Keratinocyte (primary cell): ENCODE results near the gene SLF1. TPM values are rescaled to one million over a fixed set of nuclear protein-coding genes. Genes with fewer than 3 reads are reported as not detected.

Source experiments
- DNase-seq: peaks from one replicate; pipeline ENCODE4 v3.0.0-alpha.2; 2011; ENCODE audit warnings: low read depth, missing footprints, low spot score
- FAIRE-seq: peaks from 2 replicates; lab custom pipeline; 2011; peaks lifted over from hg19 to GRCh38; lab: Jason Lieb, UNC
- H2AFZ ChIP-seq: 2 replicates; pipeline ENCODE4 v1.6.0; 2012; ENCODE audit warnings: low read length, control low read depth, inconsistent platforms; ENCODE audit not compliant: control insufficient read depth
- H3K27ac ChIP-seq: 2 replicates; pipeline ENCODE4 v1.5.1; 2011; ENCODE audit warnings: low read length; ENCODE audit not compliant: control insufficient read depth, insufficient read depth
- H3K27me3 ChIP-seq: 3 replicates; pipeline ENCODE4 v1.6.0; 2011; ENCODE audit warnings: low read length; ENCODE audit not compliant: control insufficient read depth, insufficient read depth; ENCODE audit errors: extremely low read depth
- H3K36me3 ChIP-seq, 2 experiments: 2 replicates in 1 of 2; 3 replicates in 1 of 2; pipeline ENCODE4 v1.5.1; 2011; ENCODE audit warnings: low read length in 2 of 2, mild to moderate bottlenecking in 1 of 2; ENCODE audit not compliant: control insufficient read depth in 2 of 2, insufficient read depth in 2 of 2; ENCODE audit errors: extremely low read depth in 1 of 2
- H3K4me1 ChIP-seq: 3 replicates; pipeline ENCODE4 v1.5.1; 2011; ENCODE audit warnings: low read length; ENCODE audit not compliant: control insufficient read depth, insufficient read depth; ENCODE audit errors: extremely low read depth
- H3K4me2 ChIP-seq: 3 replicates; pipeline ENCODE4 v1.6.0; 2011; ENCODE audit warnings: low read depth, low read length; ENCODE audit not compliant: control insufficient read depth, insufficient read depth; ENCODE audit errors: extremely low read depth
- H3K4me3 ChIP-seq, 3 experiments: fragments of 200-600 bp in 1 of 3; sonication (generic) in 1 of 3; 2 replicates in 2 of 3; 3 replicates in 1 of 3; pipeline ENCODE4 v1.5.1; 2011 to 2016; ENCODE audit warnings: low read length in 3 of 3, mild to moderate bottlenecking in 3 of 3, control low read depth in 2 of 3, inconsistent platforms in 1 of 3, low read depth in 1 of 3, mixed read lengths in 1 of 3, mixed run types in 1 of 3, moderate library complexity in 1 of 3; ENCODE audit not compliant: control insufficient read depth in 2 of 3, insufficient read depth in 2 of 3; ENCODE audit errors: extremely low read depth in 1 of 3
- H3K79me2 ChIP-seq: 2 replicates; pipeline ENCODE4 v1.6.0; 2012; ENCODE audit warnings: low read length; ENCODE audit not compliant: control insufficient read depth, insufficient read depth
- H3K9ac ChIP-seq: 3 replicates; pipeline ENCODE4 v1.6.0; 2011; ENCODE audit warnings: low read length; ENCODE audit not compliant: control insufficient read depth, insufficient read depth; ENCODE audit errors: extremely low read depth
- H3K9me1 ChIP-seq: 3 replicates; pipeline ENCODE4 v1.6.0; 2011; ENCODE audit warnings: low read length; ENCODE audit not compliant: control insufficient read depth, insufficient read depth; ENCODE audit errors: extremely low read depth
- H3K9me3 ChIP-seq: 2 replicates; pipeline ENCODE4 v1.5.1; 2012; ENCODE audit warnings: low read depth, low read length; ENCODE audit not compliant: control insufficient read depth
- H4K20me1 ChIP-seq: 3 replicates; pipeline ENCODE4 v1.6.0; 2011; ENCODE audit warnings: low read length; ENCODE audit not compliant: control insufficient read depth, insufficient read depth; ENCODE audit errors: extremely low read depth
- CTCF ChIP-seq, 3 experiments: IDR thresholded peaks in 1 of 3; conservative IDR thresholded peaks in 1 of 3; optimal IDR thresholded peaks in 1 of 3; 2 replicates in 2 of 3; 3 replicates in 1 of 3; pipeline versions ENCODE3 to v1.5.1; 2011; ENCODE audit warnings: low read length in 3 of 3, mild to moderate bottlenecking in 3 of 3, moderate library complexity in 2 of 3, control low read depth in 1 of 3, inconsistent platforms in 1 of 3; ENCODE audit not compliant: insufficient read depth in 2 of 3; ENCODE audit errors: extremely low read depth in 1 of 3
- EZH2 ChIP-seq: IDR thresholded peaks from one replicate; pipeline ENCODE4 v1.6.1; 2012; ENCODE audit warnings: inconsistent platforms, mild to moderate bottlenecking, low read length, moderate library complexity
- dilution Hi-C: fragments of 300-500 bp; cut with MboI; formaldehyde crosslinking; loops from one replicate; pipeline ENCODE4 v1.7.0; 2020; ENCODE audit warnings: low sequenced_read_pairs; ENCODE audit not compliant: extremely low pct_ligation_motif_present
- polyA plus RNA-seq, 5 experiments: library from polyadenylated mRNA; depleted of rRNA in 3 of 5; stranded (reverse) in 3 of 5; stranded (forward) in 1 of 5; unstranded in 1 of 5; fragments of >200 nt; gene quantifications; 1 replicate in 1 of 5; 2 replicates in 3 of 5; 3 replicates in 1 of 5; pipeline versions ENCODE4 v1.2.1 to v1.2.3, GENCODE V29; 2011 to 2012; ENCODE audit warnings: missing spikeins in 2 of 5, low read depth in 1 of 5, low replicate concordance in 1 of 5

SLF1 gene
- polyA plus RNA-seq, 1 donor (not counting 4 experiments of a cell fraction or from before 2014, with no cell fraction given), result 7.0 TPM

DNA sequence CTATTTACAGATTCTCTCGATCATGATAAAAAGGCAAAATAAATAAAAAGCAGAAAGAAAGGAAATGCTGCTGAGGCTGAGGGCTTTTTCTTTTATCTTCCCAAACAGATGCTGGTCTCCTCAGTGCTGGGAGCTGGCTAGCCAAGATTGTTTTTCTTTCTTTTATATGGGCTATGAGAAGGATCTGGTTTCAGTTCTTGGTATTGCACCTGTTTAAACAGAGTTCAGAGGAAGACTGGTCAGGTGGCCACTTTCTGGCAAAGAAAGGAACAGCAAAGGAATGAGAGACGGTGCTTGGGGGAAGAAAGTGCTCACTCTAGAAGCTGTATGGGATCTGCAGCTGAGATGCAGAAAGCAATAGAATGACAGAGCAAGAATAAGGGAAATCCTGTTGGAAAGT is 88.9 kb downstream of the SLF1 start:
- DNase-seq, result no peak
- no peaks in the 10 kb centered on the region for H3K4me1 ChIP-seq
- H2AFZ ChIP-seq, result no peak overlapping the region
- H4K20me1 ChIP-seq, result no peaks in the 10 kb centered on the region
- H3K9ac ChIP-seq, result no peak overlapping the region
- no peaks in the 10 kb centered on the region for H3K27me3 ChIP-seq
- H3K9me1 ChIP-seq, result no peaks in the 10 kb centered on the region
- no peaks in the 10 kb centered on the region for H3K9me3 ChIP-seq
- no peaks in the 10 kb centered on the region for H3K79me2 ChIP-seq
- TF ChIP-seq EZH2 (no peak), CTCF (optimal IDR thresholded peaks at IDR 0.05 in 1 of 3, IDR thresholded peaks at IDR 0.05 in 1 of 3, conservative IDR thresholded peaks at IDR 0.05 in 1 of 3; ENCODE audit: extremely low read depth in 1 of 3, insufficient read depth in 2 of 3, low read length in 3 of 3) (no peak)
- FAIRE-seq, result no peak
- dilution Hi-C loops, result no loop called here
- no peak overlapping the region for H3K4me2 ChIP-seq
- H3K4me3 ChIP-seq, result no peak overlapping the region
- H3K27ac ChIP-seq, result no peak overlapping the region
- H3K36me3 ChIP-seq, result peaks cover 0 to 5% of the 10 kb centered on the region in 2 experiments

DNA sequence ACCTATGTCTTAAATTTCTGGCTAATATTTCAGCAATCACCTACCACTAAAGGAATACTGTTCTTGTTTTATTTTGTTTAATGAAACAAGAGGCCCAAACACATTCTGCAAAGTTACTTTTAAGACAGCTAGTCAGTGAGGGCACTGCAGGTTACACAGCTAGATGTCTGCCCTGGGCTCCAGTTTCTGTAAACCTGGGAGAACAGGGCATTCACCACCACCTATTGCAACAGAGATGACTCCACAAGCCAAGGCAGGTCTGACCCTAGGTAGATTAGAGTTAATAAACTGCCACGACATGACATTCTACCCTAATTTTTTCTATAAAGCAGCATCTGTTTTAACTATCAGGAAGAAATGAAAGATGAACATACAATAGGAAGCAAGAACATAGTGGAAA is 90.8 kb downstream of the SLF1 start:
- Histone ChIP-seq H3K9me3 (no peaks in the 10 kb centered on the region), H3K4me3 (no peak overlapping the region), H3K9me1 (no peaks in the 10 kb centered on the region), H3K4me2 (no peak overlapping the region), H3K27me3 (no peaks in the 10 kb centered on the region), H3K27ac (no peak overlapping the region), H2AFZ (no peak overlapping the region), H3K79me2 (no peaks in the 10 kb centered on the region), H4K20me1 (no peaks in the 10 kb centered on the region), H3K36me3 (peaks cover 0 to 5% of the 10 kb centered on the region in 2 experiments), H3K9ac (no peak overlapping the region), H3K4me1 (no peaks in the 10 kb centered on the region)
- no peak for FAIRE-seq
- TF ChIP-seq CTCF (optimal IDR thresholded peaks at IDR 0.05 in 1 of 3, IDR thresholded peaks at IDR 0.05 in 1 of 3, conservative IDR thresholded peaks at IDR 0.05 in 1 of 3; ENCODE audit: extremely low read depth in 1 of 3, insufficient read depth in 2 of 3, low read length in 3 of 3) (no peak), EZH2 (no peak)
- dilution Hi-C loops, result no loop called here
- no peak for DNase-seq
